Measurements from ENCODE around the gene RANBP10.
A peak's percentile ranks its signal among the peaks of the same experiment; 100 is the strongest.
"Not testable (repeated sequence)": the region's sequence is repeated elsewhere in the genome, so short reads cannot be mapped to it uniquely, and the experiment has no call there.

The RANBP10 gene

DNA sequence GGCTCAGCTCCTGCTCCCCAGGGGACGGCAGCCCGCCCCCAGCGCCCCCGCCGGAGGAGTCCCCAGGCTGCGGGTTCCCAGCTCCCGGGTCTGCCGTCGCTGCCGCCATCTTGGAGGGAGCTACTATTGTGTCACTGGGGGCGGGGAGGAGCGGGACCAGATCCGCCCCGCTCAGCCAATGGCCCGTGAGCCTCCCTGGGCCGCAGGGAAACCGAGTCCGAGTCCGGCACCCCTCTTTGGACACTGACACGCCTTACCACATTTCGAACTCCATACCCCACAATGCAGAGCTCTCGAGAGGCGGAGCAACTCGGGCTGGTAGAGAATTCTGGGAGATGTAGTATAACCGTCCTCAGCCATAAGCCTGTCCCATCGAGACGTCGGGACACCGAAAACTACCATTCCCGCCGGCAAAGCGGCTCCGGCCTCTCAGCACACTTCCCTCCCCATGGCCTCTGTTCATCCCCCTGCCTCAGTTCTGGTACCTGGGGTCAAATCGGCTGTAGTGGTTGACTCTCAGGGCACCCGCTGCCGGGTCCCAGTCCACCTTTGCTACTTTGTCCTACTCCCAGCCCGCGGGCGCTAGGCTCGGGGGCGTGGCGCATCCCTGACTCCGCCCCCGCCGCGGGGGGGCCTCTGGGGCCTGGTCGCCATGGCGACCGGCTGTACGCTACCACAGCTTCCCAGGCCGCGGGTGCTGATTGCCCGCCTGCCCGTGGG is at the start of gene RANBP10, which contains the start of gene TSNAXIP1:
Gene RANBP10, minus strand, starts transcription at position 133 of the 720 bp plus-strand sequence. Its CDS starts 24 bp downstream, at position 109.
Gene TSNAXIP1, plus strand, starts transcription at position 462 of the 720 bp plus-strand sequence. CDS start 261 bp downstream, outside the sequence.
- peak; percentile 99 for DNase-seq (ENCODE audit: low spot score)

DNA sequence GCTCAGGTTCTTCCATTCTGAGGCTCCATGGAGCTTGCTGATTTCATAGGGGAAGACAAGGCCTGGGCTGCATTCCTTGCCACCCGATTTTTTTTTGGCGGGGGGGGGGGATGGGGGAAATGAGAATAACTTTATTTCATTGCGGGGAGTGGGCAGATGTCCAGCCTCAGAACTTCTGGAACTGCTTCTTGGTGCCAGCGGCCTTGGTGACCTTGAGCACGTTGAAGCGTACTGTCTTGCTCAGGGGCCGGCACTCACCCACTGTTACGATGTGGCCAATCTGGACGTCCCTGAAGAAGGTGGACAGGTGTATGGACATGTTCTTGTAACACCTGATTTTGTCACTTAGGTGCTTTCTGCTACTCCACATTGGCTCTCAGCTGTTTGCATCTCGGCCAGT is 49.4 kb upstream of the RANBP10 start:
- DNase-seq (ENCODE audit: low spot score), result no peak

DNA sequence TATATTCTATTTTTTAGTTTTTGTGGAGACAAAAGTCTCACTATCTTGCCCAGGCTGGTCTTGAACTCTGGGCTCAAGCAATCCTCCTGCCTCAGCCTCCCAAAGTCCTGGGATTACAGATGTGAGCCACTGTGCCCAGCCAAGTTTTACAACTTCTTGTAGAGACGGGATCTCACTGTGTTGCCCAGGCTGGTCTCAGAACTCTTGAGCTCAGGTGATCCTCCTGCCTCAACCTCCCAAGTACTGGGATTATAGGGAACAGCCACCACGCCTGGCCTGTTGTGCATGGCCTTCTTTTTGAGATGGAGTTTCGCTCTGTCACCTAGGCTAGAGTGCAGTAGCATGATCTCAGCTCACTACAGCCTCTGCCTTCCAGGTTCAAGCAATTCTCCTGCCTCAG is 47.3 kb upstream of the RANBP10 start:
- DNase-seq (ENCODE audit: low spot score), result no peak

DNA sequence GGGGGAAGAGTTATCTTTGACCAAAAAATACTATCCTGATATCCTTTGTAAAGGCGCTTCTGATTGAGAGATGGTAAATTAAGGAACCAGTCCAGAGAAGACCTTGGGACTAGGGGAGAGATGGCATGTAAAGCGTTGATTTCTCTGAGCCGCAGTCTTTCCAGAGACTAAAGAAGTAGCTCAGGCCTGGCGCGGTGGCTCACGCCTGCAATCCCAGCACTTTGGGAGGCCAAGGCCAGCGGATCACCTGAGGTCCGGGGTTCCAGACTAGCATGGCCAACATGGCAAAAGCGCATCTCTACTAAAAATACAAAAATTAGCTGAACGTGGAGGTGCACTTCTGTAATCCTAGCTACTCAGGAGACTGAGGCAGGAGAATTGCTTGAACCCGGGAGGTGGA is 41.8 kb upstream of the RANBP10 start:
- DNase-seq (ENCODE audit: low spot score), result no peak

DNA sequence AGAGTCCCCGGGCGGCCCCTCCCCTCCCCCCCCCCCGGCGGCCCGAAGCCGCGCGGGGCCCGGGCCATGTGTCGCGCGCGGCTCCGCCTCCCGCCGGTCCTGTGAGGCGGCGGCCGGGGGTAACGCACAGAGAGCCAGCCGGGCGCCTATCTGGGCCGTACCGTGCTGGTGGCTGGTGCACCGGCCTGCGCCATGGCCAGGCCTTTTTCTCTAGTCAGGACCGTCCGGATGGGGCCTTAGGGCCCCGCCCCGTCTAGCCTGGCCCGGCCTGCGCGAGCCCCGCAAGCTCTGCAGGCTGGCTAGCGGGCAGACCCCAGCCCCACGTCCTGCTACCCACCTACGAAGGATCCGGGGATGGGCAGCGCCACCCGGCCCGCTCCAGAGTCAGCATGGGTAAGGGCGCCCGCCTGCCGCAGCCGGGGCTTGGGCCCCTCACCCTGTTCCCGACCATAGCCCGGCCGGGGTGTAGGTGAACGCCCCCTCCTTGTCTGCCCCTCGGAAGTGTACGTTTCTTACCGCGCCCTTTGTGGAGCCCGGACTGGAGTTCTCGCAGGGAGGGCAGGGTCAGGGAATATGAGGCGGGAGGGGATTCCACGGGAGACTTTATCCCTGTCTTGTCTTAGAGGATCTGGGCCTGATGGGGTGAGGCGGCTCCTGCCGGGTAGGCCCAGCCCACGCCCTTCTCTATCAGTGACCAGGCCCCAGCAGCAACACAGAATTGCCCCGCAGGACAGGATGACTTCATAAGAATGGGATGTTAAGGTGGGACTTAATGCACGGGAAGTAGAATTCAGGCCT is 40.9 kb upstream of the RANBP10 start, which contains the start of gene CENPT:
Gene CENPT, minus strand, starts transcription at position 630 of the 798 bp plus-strand sequence. CDS start 13,834 bp downstream, outside the sequence.
- DNase-seq (ENCODE audit: low spot score), result peak; percentile 79

DNA sequence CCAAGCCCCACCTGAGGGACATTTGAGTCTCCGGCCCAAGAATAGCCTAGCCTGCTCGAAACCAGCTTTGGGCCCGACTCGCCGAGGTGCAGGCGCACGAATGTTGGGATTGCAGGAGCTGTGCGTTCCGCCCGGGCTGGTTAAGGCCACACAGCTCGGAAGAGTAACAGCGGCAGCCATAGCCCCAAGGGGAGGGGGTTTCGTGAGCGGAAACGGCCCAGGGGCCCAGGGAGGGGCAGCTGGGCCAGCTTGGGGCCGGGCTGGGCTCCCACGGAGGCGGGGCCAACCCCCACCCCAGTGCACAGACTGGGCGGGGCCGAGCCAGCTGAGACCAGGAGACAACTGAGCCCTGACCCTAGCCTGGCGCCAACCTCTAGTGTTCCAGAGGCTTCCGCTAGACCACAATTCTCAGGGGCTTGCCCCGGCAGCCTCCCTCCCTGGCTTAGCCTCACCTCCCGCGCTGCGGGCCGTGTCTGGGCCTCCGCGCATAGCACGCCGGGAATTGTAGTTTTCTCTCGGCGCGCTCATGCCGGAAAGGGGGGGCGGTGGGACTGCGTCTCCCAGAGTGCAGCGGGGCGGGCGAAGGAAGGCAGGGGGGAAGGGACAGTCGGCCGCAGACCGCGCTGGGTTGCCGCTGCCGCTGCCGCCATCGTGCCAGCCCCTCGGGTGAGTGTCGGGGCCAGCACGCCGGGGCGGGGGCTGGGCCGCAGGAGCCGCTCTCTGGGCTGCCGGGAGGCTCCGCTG is 40.1 kb upstream of the RANBP10 start, which contains the start of gene NUTF2:
Gene NUTF2, plus strand, starts transcription at position 614 of the 744 bp plus-strand sequence. CDS start 18,198 bp downstream, outside the sequence.
- DNase-seq (ENCODE audit: low spot score), result peak; percentile 93

DNA sequence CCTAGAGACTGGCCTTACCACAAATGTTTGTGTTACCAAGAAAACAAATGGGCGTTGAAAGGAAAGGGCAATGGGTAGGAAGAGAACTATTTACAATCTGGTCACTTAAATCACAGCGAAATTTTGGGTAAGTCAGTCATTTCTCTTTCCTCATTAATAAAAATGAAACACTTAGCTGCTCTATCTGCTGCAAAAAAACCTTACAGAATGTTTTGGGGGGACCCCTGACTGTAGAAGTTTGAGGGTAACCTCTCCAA is 39.6 kb upstream of the RANBP10 start:
- DNase-seq (ENCODE audit: low spot score), result no peak

DNA sequence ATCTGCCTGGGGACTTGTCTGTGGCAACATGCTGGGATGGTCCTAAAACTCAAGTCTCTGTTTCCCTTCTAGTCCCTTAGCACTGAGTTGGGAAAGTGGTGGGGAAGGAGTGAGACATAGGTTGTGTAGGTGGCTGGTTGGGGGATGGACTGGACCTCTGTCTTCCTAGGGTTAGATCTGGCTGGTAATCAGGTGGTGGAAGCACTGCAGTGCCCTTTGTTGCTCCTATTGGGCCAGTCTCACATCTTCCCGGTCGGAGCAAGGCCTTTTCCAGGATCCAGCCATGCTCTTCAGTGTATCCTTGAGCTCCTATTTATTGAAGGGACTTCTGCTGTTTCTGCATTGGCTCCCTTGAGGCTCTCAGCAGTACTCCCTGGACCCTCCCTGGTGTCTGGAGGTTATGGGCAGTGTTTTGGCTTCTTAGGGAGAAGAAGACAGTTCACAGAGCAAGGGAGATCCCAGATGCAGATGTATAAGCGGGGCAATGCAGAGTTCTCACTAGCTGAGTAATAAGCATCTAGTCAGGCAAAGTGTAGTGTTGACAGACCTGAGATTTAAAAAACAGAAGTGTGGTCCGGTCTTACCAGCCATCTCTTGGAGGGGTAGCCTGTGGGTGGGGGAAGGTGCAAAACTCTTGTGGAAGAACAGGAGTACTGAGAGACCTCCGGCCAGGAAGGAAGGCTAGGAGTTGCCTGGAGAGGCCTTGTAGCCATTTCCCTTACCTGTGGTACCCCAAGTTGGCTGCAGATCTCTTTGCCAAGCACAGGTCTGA is 39.1 kb upstream of the RANBP10 start:
- DNase-seq (ENCODE audit: low spot score), result no peak

DNA sequence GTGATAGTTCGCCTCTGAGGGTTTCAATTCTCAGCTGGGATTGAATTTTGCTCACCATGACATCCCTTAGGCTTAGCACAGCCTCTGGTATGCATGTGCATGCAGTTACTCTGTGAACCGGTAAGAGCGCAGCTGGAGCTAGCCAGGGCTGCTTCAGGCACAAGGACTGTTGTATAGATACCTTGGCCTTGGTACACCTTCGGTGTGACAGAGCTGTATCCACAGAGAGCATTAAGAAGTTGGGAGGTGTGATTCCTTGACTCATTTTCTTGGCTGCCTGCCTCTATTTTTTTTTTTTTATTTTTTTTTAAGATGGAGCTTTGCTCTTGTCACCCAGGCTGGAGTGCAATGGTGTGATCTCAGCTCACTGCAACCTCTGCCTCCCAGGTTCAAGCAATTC is 38.1 kb upstream of the RANBP10 start:
- DNase-seq (ENCODE audit: low spot score), result peak; percentile 33

DNA sequence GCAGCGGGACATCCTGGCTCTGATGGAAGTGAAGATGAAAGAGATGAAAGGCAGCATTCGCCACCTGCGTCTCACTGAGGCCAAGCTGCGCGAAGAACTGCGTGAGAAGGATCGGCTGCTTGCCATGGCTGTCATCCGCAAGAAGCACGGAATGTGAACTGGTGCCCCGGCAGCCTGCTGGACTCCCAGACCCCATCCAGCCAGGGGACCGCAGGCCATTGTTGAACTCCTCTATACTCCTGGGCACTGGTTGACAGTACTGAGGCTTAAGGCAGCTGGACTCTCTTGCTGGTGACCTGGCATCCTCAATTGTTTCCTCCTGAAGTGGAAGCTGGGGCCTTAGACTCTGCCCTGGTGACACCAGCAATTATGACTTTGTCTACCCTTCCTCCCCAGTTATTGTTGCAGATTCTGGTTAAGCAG is 37.0 kb upstream of the RANBP10 start:
- no peak for DNase-seq (ENCODE audit: low spot score)

DNA sequence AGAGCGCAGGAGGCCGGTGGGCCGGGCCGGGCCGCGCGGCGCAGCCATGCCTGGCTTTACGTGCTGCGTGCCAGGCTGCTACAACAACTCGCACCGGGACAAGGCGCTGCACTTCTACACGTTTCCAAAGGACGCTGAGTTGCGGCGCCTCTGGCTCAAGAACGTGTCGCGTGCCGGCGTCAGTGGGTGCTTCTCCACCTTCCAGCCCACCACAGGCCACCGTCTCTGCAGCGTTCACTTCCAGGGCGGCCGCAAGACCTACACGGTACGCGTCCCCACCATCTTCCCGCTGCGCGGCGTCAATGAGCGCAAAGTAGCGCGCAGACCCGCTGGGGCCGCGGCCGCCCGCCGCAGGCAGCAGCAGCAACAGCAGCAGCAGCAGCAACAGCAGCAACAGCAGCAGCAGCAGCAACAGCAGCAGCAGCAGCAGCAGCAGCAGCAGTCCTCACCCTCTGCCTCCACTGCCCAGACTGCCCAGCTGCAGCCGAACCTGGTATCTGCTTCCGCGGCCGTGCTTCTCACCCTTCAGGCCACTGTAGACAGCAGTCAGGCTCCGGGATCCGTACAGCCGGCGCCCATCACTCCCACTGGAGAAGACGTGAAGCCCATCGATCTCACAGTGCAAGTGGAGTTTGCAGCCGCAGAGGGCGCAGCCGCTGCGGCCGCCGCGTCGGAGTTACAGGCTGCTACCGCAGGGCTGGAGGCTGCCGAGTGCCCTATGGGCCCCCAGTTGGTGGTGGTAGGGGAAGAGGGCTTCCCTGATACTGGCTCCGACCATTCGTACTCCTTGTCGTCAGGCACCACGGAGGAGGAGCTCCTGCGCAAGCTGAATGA is 36.4 kb upstream of the RANBP10 start:
- DNase-seq (ENCODE audit: low spot score), result peak; percentile 73

DNA sequence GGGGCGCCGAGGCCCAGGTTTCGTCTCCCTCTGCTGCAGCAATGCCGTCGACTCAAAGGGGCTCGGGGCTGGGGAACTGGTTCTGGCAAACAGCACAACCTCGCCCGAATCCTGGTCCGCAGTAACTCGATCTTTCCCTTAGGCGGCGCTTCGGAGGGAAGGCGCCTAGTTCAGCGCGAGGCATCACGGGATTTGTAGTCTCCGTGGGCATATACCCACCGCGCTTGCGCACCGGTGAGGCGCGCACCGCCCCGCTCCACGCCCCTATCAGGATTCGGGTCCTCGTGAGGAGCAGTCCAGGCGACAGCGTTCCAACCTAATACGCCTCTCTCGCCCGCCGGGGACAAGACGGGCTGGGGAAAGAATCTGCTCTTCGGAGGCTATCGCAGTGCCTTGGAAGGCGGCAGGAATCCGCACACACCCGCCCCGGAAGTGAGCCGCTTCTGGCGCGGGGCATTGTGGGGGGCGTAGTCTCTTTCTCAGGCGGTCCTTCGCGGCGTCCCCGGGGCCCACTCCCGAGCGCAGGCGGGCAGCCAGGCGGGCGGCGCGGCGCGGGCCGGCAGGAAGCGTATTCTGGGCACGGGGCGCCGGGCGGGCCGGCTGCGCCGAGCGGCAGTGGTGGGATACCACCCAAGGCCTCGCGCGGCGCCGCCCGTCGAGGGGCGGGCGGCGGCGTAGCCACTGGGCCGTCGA is 35.6 kb upstream of the RANBP10 start, which contains the start of gene THAP11:
Gene THAP11, plus strand, starts transcription at position 505 of the 693 bp plus-strand sequence. CDS start 235 bp downstream, outside the sequence.
- peak; percentile 95 for DNase-seq (ENCODE audit: low spot score)

DNA sequence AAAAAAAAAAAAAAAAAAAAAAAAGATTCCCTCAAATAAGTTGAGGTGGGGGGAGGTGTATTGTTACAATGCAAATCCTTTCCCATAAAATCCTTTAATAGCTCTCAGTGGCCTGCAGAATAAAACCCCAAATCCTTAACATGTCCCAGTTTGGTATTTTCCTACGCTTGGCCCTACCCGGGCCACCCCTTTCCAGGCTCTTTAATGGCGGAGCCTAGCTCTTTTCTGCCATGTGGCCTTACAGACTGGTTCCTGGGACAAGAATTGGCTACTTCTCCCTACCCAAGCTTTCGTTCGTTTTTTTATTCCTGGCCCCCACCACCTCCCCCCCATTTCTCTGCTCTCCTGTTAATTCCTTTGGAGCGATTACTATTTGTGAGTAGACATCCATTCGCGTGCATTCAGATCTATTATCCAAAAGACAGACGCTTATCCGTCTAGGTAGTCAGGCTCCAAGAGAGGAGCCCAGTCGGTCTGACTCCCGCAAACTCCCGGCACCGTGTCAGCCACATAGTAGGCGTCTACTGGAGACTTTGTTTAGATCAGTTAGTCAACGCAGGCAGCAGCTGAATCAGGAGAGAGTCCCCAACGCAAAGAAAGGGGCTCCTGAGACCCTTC is 34.9 kb upstream of the RANBP10 start:
- DNase-seq (ENCODE audit: low spot score), result no peak

DNA sequence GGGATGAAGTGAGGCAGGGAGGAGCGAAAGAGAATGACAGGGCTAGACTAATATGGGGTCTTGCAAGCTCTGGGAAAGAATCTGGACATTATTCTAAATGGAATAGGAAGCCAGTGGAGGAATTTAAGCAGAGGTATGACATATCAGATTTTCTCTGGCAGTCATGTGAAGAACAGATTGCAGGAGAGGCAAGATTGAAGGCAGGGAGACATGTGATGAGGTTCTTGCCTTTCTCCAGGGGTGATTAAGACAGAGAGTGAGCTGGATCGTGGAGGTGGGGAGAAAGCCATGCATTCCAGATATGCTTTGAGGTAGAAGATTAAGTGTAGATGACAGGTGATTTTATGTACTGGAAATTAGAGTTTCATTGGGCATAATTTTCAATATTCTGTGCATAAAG is 31.5 kb upstream of the RANBP10 start:
- no peak for DNase-seq (ENCODE audit: low spot score)

DNA sequence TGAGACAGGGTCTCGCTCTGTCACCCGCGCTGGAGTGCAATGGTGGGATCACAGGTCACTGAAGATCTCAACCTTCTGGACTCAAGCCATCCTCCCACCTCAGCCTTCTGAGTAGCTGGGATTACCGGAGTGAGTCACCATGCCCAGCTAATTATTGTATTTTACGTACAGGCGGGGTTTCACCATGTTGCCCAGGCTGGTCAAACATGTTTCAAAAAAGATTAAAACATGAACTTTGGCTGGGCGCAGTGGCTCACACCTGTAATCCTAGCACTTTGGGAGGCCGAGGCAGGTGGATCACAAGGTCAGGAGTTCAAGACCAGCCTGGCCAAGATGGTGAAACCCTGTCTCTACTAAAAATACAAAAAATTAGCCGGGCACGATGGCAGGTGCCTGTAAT is 30.8 kb upstream of the RANBP10 start:
- DNase-seq (ENCODE audit: low spot score), result not testable (repeated sequence)

DNA sequence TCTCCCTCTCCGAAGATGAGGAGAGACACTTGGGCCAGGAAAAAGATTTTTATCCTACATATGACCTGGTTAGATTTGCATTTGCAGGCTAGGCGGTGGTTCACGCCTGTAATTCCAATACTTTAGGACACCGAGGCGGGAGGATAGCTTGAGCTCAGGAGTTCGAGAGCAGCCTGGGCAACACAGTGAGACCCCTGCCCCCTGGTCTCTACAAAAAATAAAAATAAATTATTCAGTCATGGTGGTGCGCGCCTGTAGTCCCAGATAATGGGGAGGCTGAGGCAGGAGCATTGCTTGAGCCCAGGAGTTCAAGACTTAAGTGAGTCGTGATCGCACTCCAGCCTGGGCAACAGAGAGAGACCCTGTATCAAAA is 27.9 kb upstream of the RANBP10 start:
- no peak for DNase-seq (ENCODE audit: low spot score)

DNA sequence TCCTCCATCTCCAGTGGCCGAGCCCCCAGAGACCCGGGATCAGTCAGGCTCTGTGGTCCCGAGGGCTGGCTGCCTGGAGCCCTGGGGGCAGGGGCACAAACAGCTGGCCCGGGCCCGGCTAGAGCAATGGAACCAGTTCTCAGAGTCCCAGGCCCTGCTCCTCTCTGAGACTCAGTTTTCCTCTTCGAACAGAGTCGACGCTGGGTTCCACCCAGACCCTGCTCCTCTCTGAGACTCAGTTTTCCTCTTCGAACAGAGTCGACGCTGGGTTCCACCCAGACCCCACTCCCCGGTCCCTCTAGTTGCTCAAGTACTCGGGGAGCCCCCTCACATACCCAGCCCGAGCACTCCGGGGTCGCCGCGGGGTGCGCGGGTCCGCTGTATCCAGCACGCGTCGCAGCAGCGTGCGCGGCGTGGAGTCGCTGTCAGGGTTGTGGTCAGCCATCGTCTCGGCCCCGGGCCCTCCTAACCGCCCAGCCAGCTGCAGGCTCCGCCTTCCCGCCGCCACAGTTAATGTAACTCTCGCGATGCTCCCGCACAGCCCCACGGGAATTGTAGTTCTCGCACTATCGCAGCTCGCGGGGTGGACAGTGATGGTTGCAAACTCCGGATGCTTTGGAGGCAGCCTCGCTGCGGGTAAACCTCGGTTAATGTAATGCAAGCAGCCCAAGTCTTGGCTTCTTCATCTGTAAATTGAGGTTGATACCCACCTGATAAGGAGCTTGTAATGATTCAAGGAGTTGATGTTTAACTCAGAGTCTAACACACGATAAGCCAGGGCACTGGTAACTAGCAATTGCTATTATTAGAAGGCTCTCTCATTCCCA is 27.3 kb upstream of the RANBP10 start:
- peak; percentile 89 for DNase-seq (ENCODE audit: low spot score)

DNA sequence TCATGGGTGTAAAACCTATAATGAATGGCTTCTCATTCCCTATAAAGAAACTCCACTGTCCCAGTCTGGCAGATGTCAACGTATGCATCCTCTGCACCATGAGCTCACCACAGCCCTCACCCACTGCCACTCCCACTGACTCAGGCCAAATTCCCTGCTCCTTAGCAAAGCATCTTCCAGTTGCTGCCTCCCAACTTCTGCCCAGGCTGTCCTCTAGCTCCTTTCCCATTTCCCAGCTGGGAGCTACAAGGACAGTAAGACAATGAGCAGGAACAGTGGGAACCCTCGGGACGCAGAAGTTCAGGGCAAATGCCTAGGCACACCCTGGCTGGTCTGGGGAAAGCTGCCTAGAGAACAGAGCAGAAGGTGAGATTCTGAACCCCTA is 26.7 kb upstream of the RANBP10 start:
- DNase-seq (ENCODE audit: low spot score), result peak; percentile 85

DNA sequence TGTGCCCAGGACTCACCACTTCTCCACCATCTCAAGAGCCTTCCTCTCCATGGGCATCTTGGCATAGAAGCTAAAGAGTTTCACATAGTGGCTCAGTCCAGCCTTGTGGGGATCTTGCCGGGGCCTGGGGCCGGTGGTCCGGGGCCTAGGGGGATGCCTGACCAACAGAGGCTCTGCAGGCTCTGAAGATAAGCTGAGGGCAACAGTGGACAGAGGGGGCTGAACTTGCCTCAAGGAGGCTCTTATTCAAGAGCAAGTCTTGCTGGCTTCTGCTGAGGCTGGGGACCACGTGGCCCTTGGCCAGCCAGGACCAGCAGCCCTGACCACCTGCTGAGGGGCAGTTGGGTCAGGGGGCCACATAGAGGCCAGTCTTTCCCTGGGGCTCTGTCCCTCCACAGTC is 22.3 kb upstream of the RANBP10 start:
- no peak for DNase-seq (ENCODE audit: low spot score)

Data from RKO (cell line).